ENCODE data around the gene FAXDC2. TPM values are rescaled to one million over a fixed set of nuclear protein-coding genes. Genes with fewer than 3 reads are reported as not detected.

The FAXDC2 gene
- total RNA-seq, 1 donor from 2014 or later, result 2.6 TPM

DNA sequence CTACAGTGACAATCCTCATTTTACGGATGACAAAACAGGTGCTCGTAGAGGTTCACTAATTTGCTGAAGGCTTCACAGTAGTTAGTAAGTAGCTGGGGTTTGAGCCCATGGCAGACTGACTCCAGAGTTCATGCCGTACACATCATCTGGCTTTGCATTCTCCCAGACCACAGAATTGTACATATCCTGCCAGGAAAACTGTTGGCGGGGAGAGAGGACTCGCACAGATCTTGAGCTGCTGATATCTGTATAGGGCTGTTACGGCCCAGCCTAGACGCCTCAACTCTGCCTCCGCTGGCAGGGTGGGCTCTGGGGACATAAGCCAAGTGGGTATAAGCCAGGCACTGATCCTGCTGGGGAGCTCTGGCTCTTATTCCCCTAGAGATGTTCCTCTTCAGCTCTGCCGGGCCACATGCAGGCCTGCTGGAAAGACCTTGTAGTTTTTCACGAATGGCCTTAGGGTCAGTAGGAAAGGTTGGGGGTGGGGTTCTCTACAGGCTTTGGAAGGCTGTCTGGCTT lies 79.0 kb downstream of the FAXDC2 start:
- Histone ChIP-seq H3K27me3 (ENCODE audit: control insufficient read depth, insufficient read depth, low read length) (no peaks in the 10 kb centered on the region), H3K36me3 (ENCODE audit: control insufficient read depth, insufficient read depth, low read length) (no peaks in the 10 kb centered on the region), H3K4me3 (ENCODE audit: low read depth, low read length) (no peak overlapping the region)
- TF ChIP-seq, protein P1, sequence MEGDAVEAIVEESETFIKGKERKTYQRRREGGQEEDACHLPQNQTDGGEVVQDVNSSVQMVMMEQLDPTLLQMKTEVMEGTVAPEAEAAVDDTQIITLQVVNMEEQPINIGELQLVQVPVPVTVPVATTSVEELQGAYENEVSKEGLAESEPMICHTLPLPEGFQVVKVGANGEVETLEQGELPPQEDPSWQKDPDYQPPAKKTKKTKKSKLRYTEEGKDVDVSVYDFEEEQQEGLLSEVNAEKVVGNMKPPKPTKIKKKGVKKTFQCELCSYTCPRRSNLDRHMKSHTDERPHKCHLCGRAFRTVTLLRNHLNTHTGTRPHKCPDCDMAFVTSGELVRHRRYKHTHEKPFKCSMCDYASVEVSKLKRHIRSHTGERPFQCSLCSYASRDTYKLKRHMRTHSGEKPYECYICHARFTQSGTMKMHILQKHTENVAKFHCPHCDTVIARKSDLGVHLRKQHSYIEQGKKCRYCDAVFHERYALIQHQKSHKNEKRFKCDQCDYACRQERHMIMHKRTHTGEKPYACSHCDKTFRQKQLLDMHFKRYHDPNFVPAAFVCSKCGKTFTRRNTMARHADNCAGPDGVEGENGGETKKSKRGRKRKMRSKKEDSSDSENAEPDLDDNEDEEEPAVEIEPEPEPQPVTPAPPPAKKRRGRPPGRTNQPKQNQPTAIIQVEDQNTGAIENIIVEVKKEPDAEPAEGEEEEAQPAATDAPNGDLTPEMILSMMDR (IDR thresholded peaks at IDR 0.05; ENCODE audit: insufficient read depth, low read length, poor library complexity, severe bottlenecking), result peak; percentile 20
- DNase-seq (ENCODE audit: low read depth), result peak; percentile 50

DNA sequence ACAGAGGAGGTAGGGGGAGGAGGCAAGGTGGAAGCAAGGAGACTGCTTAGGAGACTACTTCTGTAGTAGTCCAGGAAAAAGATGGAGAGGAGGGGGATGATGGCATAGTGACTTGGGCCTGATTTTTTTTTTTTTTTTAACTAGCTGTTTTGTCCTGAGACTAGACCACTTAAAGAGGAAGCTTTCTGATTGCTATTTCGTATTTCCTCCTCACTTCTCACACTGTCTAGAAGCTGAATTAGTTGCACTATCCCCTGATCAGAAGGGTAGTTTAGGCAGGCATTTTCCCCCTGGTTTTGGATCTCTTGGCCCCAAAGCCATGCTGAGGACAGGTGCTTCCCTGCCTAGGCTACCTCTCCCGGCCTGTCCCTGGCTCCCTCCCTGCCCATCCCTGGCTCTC lies 80.3 kb downstream of the FAXDC2 start:
- H3K27me3 ChIP-seq (ENCODE audit: control insufficient read depth, insufficient read depth, low read length), result no peaks in the 10 kb centered on the region
- TF ChIP-seq, protein P1 (IDR thresholded peaks at IDR 0.05; ENCODE audit: insufficient read depth, low read length, poor library complexity, severe bottlenecking), result no peak

More for the DNA sequence above, 80.3 kb downstream of the FAXDC2 start:
- Histone ChIP-seq H3K4me3 (ENCODE audit: low read depth, low read length) (no peak overlapping the region), H3K36me3 (ENCODE audit: control insufficient read depth, insufficient read depth, low read length) (no peaks in the 10 kb centered on the region)
- DNase-seq (ENCODE audit: low read depth), result no peak

Other genes starting within 250 kb of the FAXDC2 start
- gene LARP1, start 95.2 kb downstream of the FAXDC2 start, total RNA-seq, result 142 and 147 TPM in 2 replicates
- gene CNOT8, start 8.0 kb upstream of the FAXDC2 start, total RNA-seq, result 82.5 and 92.4 TPM in 2 replicates
- gene GEMIN5, start 87.6 kb upstream of the FAXDC2 start, total RNA-seq, result 14.7 and 16.3 TPM in 2 replicates
- 24.5 and 26.8 TPM in 2 replicates for gene MRPL22, start 90.5 kb upstream of the FAXDC2 start, total RNA-seq
- not detected in 2 replicates for gene KIF4B, start 163.2 kb upstream of the FAXDC2 start, total RNA-seq

Data from kidney epithelial cell (primary cell).